NT2/D1 (cell line): ENCODE measurements around the gene FBXW8.

ENCODE experiments used
- DNase-seq: peaks from one replicate; pipeline ENCODE4 v3.0.0-alpha.2; 2011; ENCODE audit warnings: low read depth, low spot score
- H3K27me3 ChIP-seq: 2 replicates; pipeline ENCODE4 v1.6.0; 2011; ENCODE audit warnings: mild to moderate bottlenecking; ENCODE audit not compliant: insufficient read length, insufficient read depth
- H3K36me3 ChIP-seq: 2 replicates; pipeline ENCODE4 v1.6.1; 2011; ENCODE audit warnings: mild to moderate bottlenecking, low read length, mixed read lengths; ENCODE audit not compliant: insufficient read depth, insufficient read length
- H3K4me1 ChIP-seq: 2 replicates; pipeline ENCODE4 v1.5.1; 2011; ENCODE audit not compliant: insufficient read depth, insufficient read length
- H3K4me3 ChIP-seq: 2 replicates; pipeline ENCODE4 v1.5.1; 2011; ENCODE audit warnings: low read depth; ENCODE audit not compliant: insufficient read length
- H3K9ac ChIP-seq: 2 replicates; pipeline ENCODE4 v1.6.0; 2011; ENCODE audit warnings: low read depth; ENCODE audit not compliant: insufficient read length
- H3K9me3 ChIP-seq: 2 replicates; pipeline ENCODE4 v1.5.1; 2011; ENCODE audit warnings: mild to moderate bottlenecking, low read length; ENCODE audit not compliant: insufficient read depth
- SUZ12 ChIP-seq: IDR thresholded peaks from 2 replicates; pipeline ENCODE4 v1.6.1; 2011; ENCODE audit not compliant: insufficient read length, insufficient read depth; ENCODE audit errors: extremely low read depth
- YY1 ChIP-seq: IDR thresholded peaks from 2 replicates; pipeline ENCODE4 v1.6.1; 2011; ENCODE audit not compliant: insufficient read length, insufficient read depth
- ZNF274 ChIP-seq: IDR thresholded peaks from 2 replicates; pipeline ENCODE4 v1.6.1; 2011; ENCODE audit warnings: mild to moderate bottlenecking, low read depth, low read length

The FBXW8 gene

DNA sequence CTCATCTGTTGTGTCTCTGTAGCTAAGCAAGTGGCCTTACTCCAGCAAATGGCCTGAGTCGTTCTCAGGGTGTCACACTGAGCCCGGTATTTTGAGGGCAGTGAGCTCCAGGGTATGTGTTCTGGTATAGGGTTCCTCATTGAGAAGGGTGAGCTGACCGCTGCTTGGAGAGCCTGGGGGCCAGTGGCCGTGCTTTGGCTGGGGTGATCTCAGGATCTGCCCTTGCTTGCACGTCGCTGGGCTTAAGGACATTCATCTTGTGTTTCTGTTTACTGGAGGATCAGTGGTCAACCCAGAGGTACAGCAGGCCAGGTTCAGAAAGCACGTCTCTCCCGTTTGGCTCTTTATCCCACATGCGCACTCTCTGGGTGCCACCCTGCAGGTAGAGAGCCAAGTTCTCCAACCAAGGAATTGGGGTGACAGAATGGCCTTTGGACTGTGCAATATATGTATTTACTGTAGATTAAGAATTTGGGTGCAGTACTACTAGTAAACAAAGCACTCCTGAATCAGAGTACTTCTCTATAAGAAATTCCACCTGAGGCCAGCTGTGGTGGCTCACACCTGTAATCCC is 52.1 kb downstream of the FBXW8 start:
- Histone ChIP-seq H3K9ac (no peak overlapping the region), H3K4me3 (no peak overlapping the region), H3K36me3 (peaks cover 35% of the 10 kb centered on the region), H3K4me1 (peaks cover 14% of the 10 kb centered on the region), H3K27me3 (no peaks in the 10 kb centered on the region), H3K9me3 (no peaks in the 10 kb centered on the region)
- TF ChIP-seq ZNF274: no peak
- no peak for TF ChIP-seq SUZ12
- no peak for TF ChIP-seq YY1
- no peak for DNase-seq

DNA sequence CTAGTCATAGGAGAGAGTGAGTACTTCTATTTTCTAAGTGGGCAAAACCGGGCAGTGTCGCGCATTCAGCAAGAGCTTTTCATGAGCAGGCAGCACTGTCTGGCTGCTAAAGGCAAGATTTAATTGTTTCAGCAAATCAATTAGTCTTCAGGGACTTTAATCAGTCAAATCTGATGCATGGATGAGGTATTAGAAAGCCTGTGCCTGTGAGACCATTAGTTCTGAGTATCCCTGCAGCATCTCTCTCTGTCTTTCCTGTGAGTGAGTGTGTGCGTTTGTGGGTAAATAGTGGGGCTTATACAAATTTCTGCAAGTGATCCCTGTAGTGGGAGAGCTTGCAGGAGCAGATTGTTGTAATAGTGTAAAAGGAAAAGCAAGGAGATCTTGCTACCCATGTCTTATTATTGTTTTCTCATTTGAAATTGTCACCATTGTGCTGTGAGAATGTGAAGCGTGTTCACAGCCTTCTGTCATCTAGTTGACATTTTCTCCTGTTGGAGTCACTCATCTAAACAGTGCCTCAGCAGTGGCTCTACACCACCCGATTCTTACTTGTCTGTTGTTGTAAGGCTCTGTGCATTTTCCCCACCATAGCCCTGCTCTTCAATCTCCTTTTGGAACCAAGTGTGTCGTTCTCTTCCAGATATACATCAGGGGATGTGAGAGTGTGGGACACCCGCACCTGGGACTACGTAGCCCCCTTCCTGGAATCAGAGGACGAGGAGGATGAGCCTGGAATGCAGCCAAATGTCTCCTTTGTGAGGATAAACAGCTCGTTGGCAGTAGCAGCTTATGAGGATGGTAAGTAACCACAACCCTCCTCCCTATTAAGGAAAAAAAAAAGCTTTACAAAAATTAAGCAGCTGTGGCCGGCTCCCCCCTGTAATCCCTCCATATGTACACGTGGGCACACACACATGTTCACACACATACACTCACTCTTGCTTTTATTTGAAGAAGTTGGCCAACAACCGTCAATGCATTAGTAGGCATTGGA is 53.6 kb downstream of the FBXW8 start:
- H3K4me3 ChIP-seq: no peak overlapping the region
- peaks cover 35% of the 10 kb centered on the region for H3K36me3 ChIP-seq
- TF ChIP-seq ZNF274 (no peak), SUZ12 (no peak), YY1 (no peak)
- DNase-seq: no peak
- no peaks in the 10 kb centered on the region for H3K9me3 ChIP-seq
- no peaks in the 10 kb centered on the region for H3K27me3 ChIP-seq
- peaks cover 14% of the 10 kb centered on the region for H3K4me1 ChIP-seq
- no peak overlapping the region for H3K9ac ChIP-seq

DNA sequence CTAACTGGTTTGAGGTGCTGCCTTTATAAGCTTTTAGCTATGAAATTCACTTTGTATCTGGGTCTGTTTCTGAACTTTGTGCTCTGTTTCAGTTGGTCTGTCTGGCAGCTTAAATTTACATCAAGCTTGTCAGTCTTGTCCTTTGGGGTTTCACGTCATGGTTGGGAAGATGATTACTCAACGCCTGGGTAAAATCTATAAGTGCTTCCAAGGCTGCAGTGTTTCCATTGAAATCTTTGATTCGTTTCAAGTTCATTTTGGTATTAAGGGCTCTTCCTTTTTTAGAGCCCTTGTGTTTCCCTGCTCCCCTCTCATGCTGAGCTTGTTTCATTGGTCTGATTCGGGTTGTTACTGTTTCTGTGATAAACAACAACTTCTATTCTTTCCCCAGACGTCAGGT is 58.2 kb downstream of the FBXW8 start:
- Histone ChIP-seq H3K9me3 (no peaks in the 10 kb centered on the region), H3K36me3 (peaks cover 59% of the 10 kb centered on the region), H3K27me3 (no peaks in the 10 kb centered on the region), H3K4me1 (peaks cover 5% of the 10 kb centered on the region), H3K9ac (no peak overlapping the region), H3K4me3 (no peak overlapping the region)
- no peak for TF ChIP-seq ZNF274
- no peak for TF ChIP-seq SUZ12
- TF ChIP-seq YY1: no peak
- DNase-seq: no peak

DNA sequence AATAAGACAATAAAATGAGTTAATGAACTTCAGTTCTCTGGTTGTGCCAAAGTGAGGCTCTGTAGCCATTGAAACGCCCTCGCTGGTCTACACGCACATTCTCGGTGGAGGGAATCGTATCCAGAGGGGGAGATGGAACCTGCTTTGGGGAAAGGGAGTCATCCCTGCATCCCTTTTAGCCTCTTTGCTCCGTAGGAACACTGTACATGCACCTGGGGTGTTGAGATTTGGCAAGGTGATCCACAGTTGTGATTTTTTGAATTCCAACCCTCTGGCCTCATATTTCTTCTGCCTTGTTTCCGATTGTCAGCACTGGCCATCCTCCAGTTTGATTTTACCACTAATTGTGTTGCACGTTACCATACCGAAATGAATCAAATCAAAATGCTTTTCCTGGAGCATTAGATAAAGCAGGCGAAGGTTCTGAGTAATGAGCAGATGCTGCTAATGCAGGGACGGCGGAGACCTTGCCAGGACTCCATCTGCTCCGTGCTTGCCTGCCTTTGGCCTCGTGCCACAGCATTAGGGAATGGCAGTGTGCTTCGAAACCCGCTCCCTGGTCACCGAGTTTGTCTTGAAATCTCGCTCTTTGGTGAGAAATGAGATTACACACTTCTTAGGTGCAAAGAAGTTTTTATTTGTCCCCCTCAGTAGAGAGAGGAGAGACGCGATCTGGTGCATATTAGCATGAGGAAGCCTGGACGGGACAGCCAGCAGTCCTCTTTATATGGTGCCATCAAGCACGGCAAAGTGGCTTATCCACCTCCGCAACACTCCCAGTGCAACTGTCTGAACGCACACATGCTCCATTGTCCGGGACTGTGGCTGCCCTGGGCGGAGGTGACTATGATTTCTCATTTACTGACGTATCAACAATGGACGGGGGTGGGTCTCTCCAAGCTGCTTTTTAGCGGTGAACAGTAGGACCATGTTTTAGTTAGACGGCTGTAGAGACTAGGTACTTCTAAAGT is 59.1 kb downstream of the FBXW8 start:
- Histone ChIP-seq H3K4me1 (peaks cover 3% of the 10 kb centered on the region), H3K9me3 (no peaks in the 10 kb centered on the region), H3K4me3 (no peak overlapping the region), H3K36me3 (peaks cover 58% of the 10 kb centered on the region), H3K27me3 (no peaks in the 10 kb centered on the region), H3K9ac (no peak overlapping the region)
- TF ChIP-seq YY1 (no peak), ZNF274 (no peak), SUZ12 (no peak)
- no peak for DNase-seq

DNA sequence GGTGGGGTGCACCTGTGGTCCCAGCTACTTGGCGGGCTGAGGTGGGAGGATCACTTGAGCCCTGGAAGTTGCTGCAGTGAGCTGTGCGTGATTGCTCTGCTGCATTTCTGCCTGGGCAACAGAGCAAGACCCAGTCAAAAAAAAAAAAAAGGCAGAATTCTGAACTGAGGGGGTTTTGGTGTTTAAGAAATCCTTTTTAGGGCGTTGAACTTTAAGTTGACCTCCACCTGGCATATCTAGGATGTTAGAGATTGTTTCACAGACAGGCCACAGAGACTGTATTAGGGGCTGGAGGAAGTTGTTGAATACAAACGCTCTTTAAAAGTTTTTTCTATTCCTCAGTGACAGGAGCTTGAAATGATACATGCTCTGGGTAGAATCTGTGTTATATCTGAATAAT is 60.5 kb downstream of the FBXW8 start:
- Histone ChIP-seq H3K9ac (no peak overlapping the region), H3K36me3 (peaks cover 44% of the 10 kb centered on the region), H3K27me3 (no peaks in the 10 kb centered on the region), H3K4me3 (no peak overlapping the region), H3K9me3 (no peaks in the 10 kb centered on the region), H3K4me1 (peaks cover 3% of the 10 kb centered on the region)
- no peak for DNase-seq
- TF ChIP-seq YY1 (no peak), ZNF274 (no peak), SUZ12 (no peak)

DNA sequence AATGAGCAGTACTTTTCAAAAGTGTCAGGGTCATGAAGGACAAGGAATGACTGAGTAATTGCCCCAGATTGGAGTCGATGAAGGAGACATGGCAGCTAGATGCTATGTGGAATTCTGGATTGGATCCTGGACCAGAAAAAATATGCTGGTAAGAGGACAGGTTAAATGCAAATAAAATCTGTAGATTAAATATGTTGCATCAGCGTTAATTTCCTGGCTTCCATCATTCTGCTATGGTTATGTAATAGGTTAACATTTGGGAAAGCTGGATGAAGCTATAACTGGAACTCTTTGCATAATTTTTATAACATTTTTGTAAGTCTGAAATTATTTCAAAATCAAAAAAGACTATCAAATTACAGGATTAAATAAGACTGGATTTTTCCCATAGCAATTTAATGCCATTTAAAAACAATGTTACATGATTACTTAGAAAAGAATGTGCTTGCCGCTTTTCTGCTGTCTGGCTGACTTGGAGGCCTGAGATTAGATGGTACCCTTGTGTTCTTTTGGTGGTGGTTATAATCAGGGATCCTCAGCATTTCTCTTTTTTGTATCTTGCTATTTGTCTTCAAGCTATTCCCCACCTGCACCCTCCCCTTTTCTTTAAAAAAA is 65.1 kb downstream of the FBXW8 start:
- H3K9ac ChIP-seq: no peak overlapping the region
- peaks cover 21% of the 10 kb centered on the region for H3K36me3 ChIP-seq
- no peak overlapping the region for H3K4me3 ChIP-seq
- TF ChIP-seq YY1 (no peak), SUZ12 (no peak)
- no peak for DNase-seq
- no peaks in the 10 kb centered on the region for H3K9me3 ChIP-seq
- H3K4me1 ChIP-seq: peaks cover 4% of the 10 kb centered on the region
- H3K27me3 ChIP-seq: no peaks in the 10 kb centered on the region
